Measurements from ENCODE around the gene ARHGEF40.
A peak's percentile ranks its signal among the peaks of the same experiment; 100 is the strongest.

Gene ARHGEF40

GRCh38 chr14:21089271-21089670 lies 19.2 kb downstream of the ARHGEF40 start:
- DNase-seq: no peak
- TF ChIP-seq CTCF (IDR thresholded peaks at IDR 0.05): no peak
- Histone ChIP-seq H3K27me3 (no peaks in the 10 kb centered on the region), H3K4me1 (peaks cover 0 to 11% (median 3%) of the 10 kb centered on the region in 4 donors), H3K4me3 (no peak overlapping the region), H3K9me3 (no peaks in the 10 kb centered on the region), H3K27ac (no peak overlapping the region), H3K36me3 (peaks cover 17 to 83% (median 43%) of the 10 kb centered on the region in 3 donors)
- intact Hi-C loops (cut with DNase I; ENCODE audit: low total_unique reads): no loop called here

GRCh38 chr14:21089877-21090193 lies 19.7 kb downstream of the ARHGEF40 start:
- no peaks in the 10 kb centered on the region for H3K27me3 ChIP-seq
- intact Hi-C loops (cut with DNase I; ENCODE audit: low total_unique reads): loop anchor here (2.0 to 5.0 kb wide), 2 partner anchors 21 to 292 kb away; partner anchors contain the start of gene SUPT16H
- no peaks in the 10 kb centered on the region for H3K9me3 ChIP-seq
- H3K4me3 ChIP-seq: no peak overlapping the region
- no peak for TF ChIP-seq CTCF (IDR thresholded peaks at IDR 0.05)
- peaks cover 0 to 11% (median 3%) of the 10 kb centered on the region in 4 donors for H3K4me1 ChIP-seq
- H3K27ac ChIP-seq: peak overlapping the region in 1 of 2 donors; percentile 15
- H3K36me3 ChIP-seq: peaks cover 11 to 77% (median 37%) of the 10 kb centered on the region in 3 donors
- DNase-seq: no peak

GRCh38 chr14:21090194-21090939 lies 20.3 kb downstream of the ARHGEF40 start:
- Histone ChIP-seq H3K4me3 (no peak overlapping the region), H3K9me3 (no peaks in the 10 kb centered on the region), H3K27me3 (no peaks in the 10 kb centered on the region), H3K4me1 (peaks cover 0 to 12% (median 3%) of the 10 kb centered on the region in 4 donors), H3K27ac (peak overlapping the region in 1 of 2 donors; percentile 15), H3K36me3 (peaks cover 7 to 72% (median 32%) of the 10 kb centered on the region in 3 donors)
- DNase-seq: peak in 1 of 2 donors; percentile 69
- intact Hi-C loops (cut with DNase I; ENCODE audit: low total_unique reads): loop anchor here (2.0 to 5.0 kb wide), 2 partner anchors 22 to 292 kb away; partner anchors contain the start of gene SUPT16H
- peak; percentile 52 to 55 for TF ChIP-seq CTCF (IDR thresholded peaks at IDR 0.05)

- intact Hi-C loops (cut with DNase I; ENCODE audit: low total_unique reads): loop anchor here (1.0 to 5.0 kb wide), 3 partner anchors 15 to 291 kb away; partner anchors contain the start of gene SUPT16H
- H3K27me3 ChIP-seq: no peaks in the 10 kb centered on the region
- TF ChIP-seq CTCF (IDR thresholded peaks at IDR 0.05): no peak
- peak overlapping the region in 1 of 2 donors; percentile 15 for H3K27ac ChIP-seq
- peaks cover 0 to 64% (median 25%) of the 10 kb centered on the region in 3 donors for H3K36me3 ChIP-seq
- H3K4me3 ChIP-seq: no peak overlapping the region
- H3K4me1 ChIP-seq: peaks cover 0 to 19% (median 7%) of the 10 kb centered on the region in 4 donors
- DNase-seq: no peak
- H3K9me3 ChIP-seq: no peaks in the 10 kb centered on the region
Observed at GRCh38 chr14:21090940-21091663, 21.0 kb downstream of the ARHGEF40 start.

- Histone ChIP-seq H3K27ac (peak overlapping the region; percentile 29 to 47), H3K27me3 (no peaks in the 10 kb centered on the region), H3K9me3 (no peaks in the 10 kb centered on the region), H3K36me3 (peaks cover 0 to 61% (median 25%) of the 10 kb centered on the region in 3 donors), H3K4me3 (no peak overlapping the region), H3K4me1 (peaks cover 0 to 26% (median 14%) of the 10 kb centered on the region in 4 donors)
- intact Hi-C loops (cut with DNase I; ENCODE audit: low total_unique reads): loop anchor here (1.0 to 5.0 kb wide), 3 partner anchors 14 to 290 kb away; partner anchors contain the start of gene SUPT16H
- DNase-seq: no peak
- TF ChIP-seq CTCF (IDR thresholded peaks at IDR 0.05): no peak
Observed at GRCh38 chr14:21091821-21092272, 21.7 kb downstream of the ARHGEF40 start.
